Activated gamma-delta T cell (primary cell): ENCODE measurements around the gene KRTAP12-4.
"Not testable (repeated sequence)": the region's sequence is repeated elsewhere in the genome, so short reads cannot be mapped to it uniquely, and the experiment has no call there.

Source experiments
- DNase-seq: peaks from one replicate; lab custom pipeline; 2025; lab: John Stamatoyannopoulos, UW

KRTAP12-4 gene

GRCh38 chr21:44632067-44632466, 22.4 kb downstream of the KRTAP12-4 start:
- no peak for DNase-seq

DNA sequence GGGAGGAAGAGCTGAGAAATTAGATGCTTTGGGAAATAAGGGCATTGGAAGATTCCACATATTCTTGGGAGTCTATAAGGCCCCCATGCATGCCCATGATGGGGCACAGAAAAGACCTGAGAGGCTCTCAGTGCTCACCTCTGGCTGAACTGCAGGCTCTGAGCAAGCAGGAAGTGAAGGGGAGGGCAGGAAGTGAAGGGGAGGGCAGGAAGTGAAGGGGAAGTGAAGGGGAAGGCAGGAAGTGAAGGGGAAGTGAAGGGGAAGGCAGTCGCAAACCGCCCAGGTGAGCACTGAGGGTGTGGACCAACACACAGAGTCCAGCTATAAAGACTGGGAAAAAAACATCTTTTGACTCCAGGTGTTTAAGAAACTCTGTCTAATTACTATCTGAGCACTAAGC, 24.0 kb downstream of the KRTAP12-4 start:
- no peak for DNase-seq

- DNase-seq: no peak
Measured at GRCh38 chr21:44628707-44629391, 25.6 kb downstream of the KRTAP12-4 start.

- DNase-seq: not testable (repeated sequence)
Measured at GRCh38 chr21:44627831-44628233, 26.6 kb downstream of the KRTAP12-4 start.

DNA sequence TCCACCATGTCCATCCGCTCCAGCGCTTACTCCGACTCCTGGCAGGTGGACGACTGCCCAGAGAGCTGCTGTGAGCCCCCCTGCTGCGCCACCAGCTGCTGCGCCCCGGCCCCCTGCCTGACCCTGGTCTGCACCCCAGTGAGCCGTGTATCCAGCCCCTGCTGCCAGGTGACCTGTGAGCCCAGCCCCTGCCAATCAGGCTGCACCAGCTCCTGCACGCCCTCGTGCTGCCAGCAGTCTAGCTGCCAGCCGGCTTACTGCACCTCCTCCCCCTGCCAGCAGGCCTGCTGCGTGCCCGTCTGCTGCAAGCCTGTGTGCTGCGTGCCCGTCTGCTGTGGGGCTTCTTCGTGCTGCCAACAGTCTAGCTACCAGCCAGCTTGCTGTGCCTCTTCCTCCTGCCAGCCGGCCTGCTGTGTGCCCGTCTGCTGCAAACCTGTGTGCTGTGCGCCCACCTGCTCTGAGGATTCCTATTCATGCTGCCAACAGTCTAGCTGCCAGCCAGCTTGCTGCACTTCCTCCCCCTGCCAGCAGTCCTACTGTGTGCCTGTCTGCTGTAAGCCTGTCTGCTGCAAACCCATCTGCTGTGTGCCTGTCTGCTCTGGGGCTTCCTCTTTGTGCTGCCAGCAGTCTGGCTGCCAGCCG, 27.2 kb downstream of the KRTAP12-4 start:
- not testable (repeated sequence) for DNase-seq

DNA sequence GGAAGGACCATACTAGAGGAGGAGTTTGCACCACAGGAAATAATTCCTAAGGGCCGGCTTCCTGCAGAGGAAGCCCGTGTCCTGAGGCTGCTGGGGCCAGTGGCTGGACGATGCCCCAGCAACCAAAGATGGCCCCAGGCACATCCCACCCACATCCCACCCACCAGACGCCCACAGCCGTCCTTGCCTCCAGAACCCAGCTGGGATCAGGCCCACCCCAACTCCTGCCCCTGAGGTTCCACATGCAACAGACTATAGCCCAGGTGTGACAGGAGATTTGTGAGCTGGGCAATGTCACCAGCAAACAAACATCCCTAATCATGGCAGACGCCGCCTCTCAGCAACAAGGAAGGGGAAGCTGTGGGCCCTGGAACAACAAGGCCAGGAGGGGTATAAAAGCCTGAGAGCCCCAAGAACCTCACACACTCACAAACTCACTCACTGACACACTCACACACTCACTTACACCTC, 27.8 kb downstream of the KRTAP12-4 start, which contains the start of gene KRTAP10-9:
Gene KRTAP10-9 (plus strand): TSS at position 421 of the 471 bp plus-strand sequence. CDS start 79 bp downstream, outside the sequence.
- DNase-seq: no peak

DNA sequence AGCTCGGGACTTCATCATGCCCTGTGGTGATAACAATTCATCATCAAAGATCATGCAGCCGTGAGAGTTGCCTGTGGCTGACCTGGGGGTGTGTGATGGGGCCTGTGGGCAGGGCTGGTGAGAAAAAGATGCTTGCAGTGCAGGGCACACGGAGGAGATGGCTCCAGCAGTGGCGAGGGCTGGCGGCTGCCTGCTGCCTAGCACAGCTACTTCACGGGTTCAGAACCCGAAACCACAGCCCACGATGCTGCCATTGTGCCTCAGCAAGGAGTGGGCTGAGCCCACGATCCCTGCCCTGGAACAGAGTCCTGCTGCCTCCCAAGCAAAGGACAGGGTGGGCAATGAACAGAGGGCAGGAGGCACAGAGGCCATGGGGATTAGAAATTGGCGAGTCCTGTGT, 28.2 kb downstream of the KRTAP12-4 start:
- no peak for DNase-seq

GRCh38 chr21:44625756-44626155, 28.7 kb downstream of the KRTAP12-4 start:
- no peak for DNase-seq

- DNase-seq: no peak
Measured at GRCh38 chr21:44623575-44623974, 30.9 kb downstream of the KRTAP12-4 start.

- DNase-seq: no peak
Measured at GRCh38 chr21:44619886-44620285, 34.6 kb downstream of the KRTAP12-4 start.

DNA sequence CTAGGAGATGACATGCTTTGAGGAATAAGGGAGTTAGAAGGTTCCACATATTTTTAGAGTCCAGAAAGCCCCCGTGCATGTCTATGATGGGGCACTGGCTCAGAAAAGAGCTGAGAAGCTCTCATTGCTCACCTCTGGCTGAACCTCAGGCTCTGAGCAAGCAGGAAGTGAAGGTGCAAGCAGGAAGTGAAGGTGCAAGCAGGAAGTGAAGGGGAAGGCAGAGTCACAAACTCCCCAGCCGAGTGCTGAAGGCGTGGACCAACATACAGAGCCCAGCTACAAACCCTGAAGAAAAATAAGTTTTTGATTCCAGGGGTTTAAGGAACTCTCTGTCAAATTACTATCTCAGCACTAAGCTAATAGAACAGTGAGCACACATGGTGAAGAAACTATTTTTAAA, 35.5 kb downstream of the KRTAP12-4 start:
- DNase-seq: no peak

- no peak for DNase-seq
Measured at GRCh38 chr21:44618504-44618903, 36.0 kb downstream of the KRTAP12-4 start.

GRCh38 chr21:44617071-44617501, 37.4 kb downstream of the KRTAP12-4 start:
- no peak for DNase-seq

- no peak for DNase-seq
Measured at GRCh38 chr21:44616591-44616926, 37.9 kb downstream of the KRTAP12-4 start.

- no peak for DNase-seq
Measured at GRCh38 chr21:44615911-44616590, 38.4 kb downstream of the KRTAP12-4 start.

GRCh38 chr21:44615466-44615865, 39.0 kb downstream of the KRTAP12-4 start:
- no peak for DNase-seq

DNA sequence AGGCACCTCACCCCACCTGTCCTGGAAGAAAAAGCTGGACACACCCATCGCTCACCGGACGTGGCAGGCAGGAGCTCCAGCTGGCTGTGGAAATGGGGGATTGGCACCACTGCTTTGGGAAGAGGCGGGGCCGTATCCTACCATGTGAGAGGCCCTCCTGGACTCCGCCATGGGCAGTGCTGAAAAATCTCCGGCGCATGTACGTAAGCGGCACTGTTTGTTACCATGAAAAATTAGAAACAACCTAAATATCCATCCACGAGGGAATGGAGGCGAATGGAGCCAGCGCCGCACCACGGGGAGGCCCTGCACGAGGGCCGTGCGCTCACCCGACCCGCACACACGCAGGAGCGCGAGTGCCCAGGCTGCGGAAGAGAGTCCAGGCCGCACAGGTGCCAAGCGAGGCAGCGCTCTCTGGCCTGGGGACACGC, 39.5 kb downstream of the KRTAP12-4 start:
- DNase-seq: no peak

GRCh38 chr21:44614161-44614631, 40.3 kb downstream of the KRTAP12-4 start:
- DNase-seq: no peak

GRCh38 chr21:44613386-44614155, 40.9 kb downstream of the KRTAP12-4 start:
- DNase-seq: no peak

DNA sequence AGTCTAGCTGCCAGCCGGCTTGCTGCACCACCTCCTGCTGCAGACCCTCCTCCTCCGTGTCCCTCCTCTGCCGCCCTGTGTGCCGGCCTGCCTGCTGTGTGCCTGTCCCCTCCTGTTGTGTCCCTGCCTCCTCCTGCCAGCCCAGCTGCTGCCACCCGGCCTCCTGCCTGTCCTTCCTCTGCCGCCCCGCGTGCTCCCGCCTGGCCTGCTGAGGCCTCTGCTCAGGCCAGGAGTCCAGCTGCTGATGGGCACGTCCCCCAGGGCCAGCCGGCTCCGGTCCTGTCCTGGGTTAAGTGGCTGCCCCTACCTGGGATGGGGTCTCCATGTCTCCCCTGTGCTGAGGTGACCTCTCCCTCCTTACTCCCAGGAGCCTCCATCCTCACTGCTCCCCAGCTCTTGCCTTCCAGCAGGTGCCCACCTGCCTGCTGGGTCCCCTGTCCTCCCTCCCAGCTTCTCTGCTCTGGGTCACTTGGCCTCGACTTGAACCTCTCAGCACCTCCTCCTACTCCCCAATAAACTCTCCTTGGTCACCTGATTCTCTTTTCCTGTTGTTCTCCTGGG, 41.7 kb downstream of the KRTAP12-4 start:
- no peak for DNase-seq

- DNase-seq: no peak
Measured at GRCh38 chr21:44612029-44612486, 42.4 kb downstream of the KRTAP12-4 start, which contains the start of gene KRTAP10-8. Gene KRTAP10-8, plus strand, starts transcription at chr21:44612079. Its CDS starts 22 bp downstream, at chr21:44612101.
